IMR-90 (cell line): ENCODE results near the gene SPECC1L. TPM values are rescaled to one million over a fixed set of nuclear protein-coding genes. Genes with fewer than 3 reads are reported as not detected.
"Not testable (repeated sequence)": the region's sequence is repeated elsewhere in the genome, so short reads cannot be mapped to it uniquely, and the experiment has no call there.

ENCODE experiments used
- ATAC-seq: fragments of 200-7000 bp; cut with Tn5 transposase; 2 replicates; pipeline ENCODE4 v1.9.1; 2020; ENCODE audit warnings: low read depth, mild to moderate bottlenecking, moderate library complexity
- BruUV-seq: library from RNA; stranded (reverse); fragments of 400-500 nt; replicated peaks from 2 replicates; lab custom pipeline; 2021; lab: Mats Ljungman, UMichigan
- CTCF ChIA-PET: fragments of 300-600 bp; formaldehyde crosslinking; extraction: SDS; loops from one replicate; lab custom pipeline; 2021; ENCODE audit warnings: antibody characterized with exemption; lab: Yijun Ruan, JAX
- POLR2A ChIA-PET: fragments of 300-600 bp; sonication (Branson Sonifier 250); formaldehyde crosslinking; loops from one replicate; lab custom pipeline; 2022; ENCODE audit warnings: antibody characterized with exemption; ENCODE audit not compliant: unreplicated experiment; lab: Charles Lee
- DNase-seq: peaks from one replicate; pipeline ENCODE4 v3.0.0; 2013
- H2AFZ ChIP-seq: replicated peaks from 2 replicates; pipeline ENCODE3; 2013; ENCODE audit warnings: low read length, mild to moderate bottlenecking; ENCODE audit not compliant: poor library complexity
- H2AK5ac ChIP-seq: 2 replicates; pipeline ENCODE4 v1.6.1; 2013; ENCODE audit warnings: low read depth, low read length, inconsistent platforms
- H2AK9ac ChIP-seq: replicated peaks from 2 replicates; pipeline ENCODE3; 2013; ENCODE audit warnings: mild to moderate bottlenecking, low read depth, low read length, moderate library complexity; ENCODE audit not compliant: poor library complexity
- H2BK120ac ChIP-seq: 2 replicates; pipeline ENCODE4 v1.6.1; 2013; ENCODE audit warnings: low read depth, low read length, inconsistent platforms
- H2BK15ac ChIP-seq: 3 replicates; pipeline ENCODE4 v1.6.1; 2013; ENCODE audit warnings: low read depth, low read length, inconsistent platforms
- H2BK20ac ChIP-seq: 2 replicates; pipeline ENCODE4 v1.6.1; 2013; ENCODE audit warnings: low read depth, mild to moderate bottlenecking, inconsistent platforms, low read length, moderate library complexity
- H2BK5ac ChIP-seq: 2 replicates; pipeline ENCODE4 v1.6.1; 2013; ENCODE audit warnings: mild to moderate bottlenecking, low read depth, low read length, inconsistent platforms; ENCODE audit not compliant: poor library complexity, severe bottlenecking
- H3K14ac ChIP-seq: replicated peaks from 2 replicates; pipeline ENCODE4 v1.6.1; 2013; ENCODE audit warnings: low read depth, low read length, inconsistent platforms
- H3K18ac ChIP-seq: 2 replicates; pipeline ENCODE4 v1.6.1; 2013; ENCODE audit warnings: low read depth, low read length, control low read depth
- H3K23ac ChIP-seq: 2 replicates; pipeline ENCODE4 v1.6.1; 2013; ENCODE audit warnings: low read depth, low read length, inconsistent platforms
- H3K27ac ChIP-seq: 2 replicates; pipeline ENCODE4 v1.5.1; 2013; ENCODE audit warnings: mild to moderate bottlenecking, control low read depth, low read length; ENCODE audit not compliant: insufficient read depth
- H3K27me3 ChIP-seq: 2 replicates; pipeline ENCODE4 v1.6.1; 2013; ENCODE audit warnings: low read length; ENCODE audit not compliant: control insufficient read depth, insufficient read depth
- H3K36me3 ChIP-seq: 2 replicates; pipeline ENCODE4 v1.6.1; 2013; ENCODE audit warnings: low read length, mixed read lengths; ENCODE audit not compliant: control insufficient read depth, insufficient read depth
- H3K4ac ChIP-seq: 2 replicates; pipeline ENCODE4 v1.6.1; 2013; ENCODE audit warnings: low read depth, low read length, inconsistent platforms
- H3K4me1 ChIP-seq: 2 replicates; pipeline ENCODE4 v1.6.1; 2013; ENCODE audit warnings: low read length, mixed read lengths; ENCODE audit not compliant: control insufficient read depth, insufficient read depth
- H3K4me2 ChIP-seq: 2 replicates; pipeline ENCODE4 v1.6.1; 2013; ENCODE audit warnings: low read depth, mild to moderate bottlenecking, control low read depth, low read length, moderate library complexity
- H3K4me3 ChIP-seq: 2 replicates; pipeline ENCODE4 v1.5.1; 2013; ENCODE audit warnings: low read depth, mild to moderate bottlenecking, control low read depth, low read length, moderate library complexity; ENCODE audit not compliant: insufficient read depth
- H3K56ac ChIP-seq: 2 replicates; pipeline ENCODE4 v1.6.1; 2013; ENCODE audit warnings: low read length, inconsistent platforms; ENCODE audit not compliant: insufficient read depth; ENCODE audit errors: extremely low read depth
- H3K79me1 ChIP-seq, 2 experiments: 2 replicates each; pipeline ENCODE4 v1.6.1; 2013; ENCODE audit warnings: low read length in 2 of 2, inconsistent platforms in 1 of 2, low read depth in 1 of 2
- H3K9ac ChIP-seq: 2 replicates; pipeline ENCODE4 v1.6.1; 2013; ENCODE audit warnings: low read depth, low read length, control low read depth
- H3K9me1 ChIP-seq: 2 replicates; pipeline ENCODE4 v1.6.1; 2013; ENCODE audit warnings: low read length, inconsistent platforms; ENCODE audit not compliant: insufficient read depth
- H3K9me3 ChIP-seq: 2 replicates; pipeline ENCODE4 v1.6.1; 2013; ENCODE audit warnings: low read length; ENCODE audit not compliant: control insufficient read depth, insufficient read depth
- H4K20me1 ChIP-seq: 2 replicates; pipeline ENCODE4 v1.6.1; 2013; ENCODE audit warnings: low read length, inconsistent platforms; ENCODE audit not compliant: insufficient read depth
- H4K5ac ChIP-seq: 2 replicates; pipeline ENCODE4 v1.6.1; 2013; ENCODE audit warnings: mild to moderate bottlenecking, low read depth, low read length, control low read depth
- H4K8ac ChIP-seq, 2 experiments: 2 replicates each; pipeline ENCODE4 v1.6.1; 2013; ENCODE audit warnings: low read depth in 2 of 2, low read length in 2 of 2, control low read depth in 1 of 2, inconsistent platforms in 1 of 2
- H4K91ac ChIP-seq: 2 replicates; pipeline ENCODE4 v1.6.1; 2013; ENCODE audit warnings: low read depth, low read length, inconsistent platforms; ENCODE audit not compliant: insufficient read depth
- BHLHE40 ChIP-seq: fragments of 150-350 bp; IDR thresholded peaks from 2 replicates; pipeline ENCODE4 v1.6.1; 2016; ENCODE audit warnings: mild to moderate bottlenecking, low read depth, low read length
- CEBPB ChIP-seq: IDR thresholded peaks from 2 replicates; pipeline ENCODE4 v1.6.1; 2012; ENCODE audit warnings: low read depth, low read length, improper control_type of control experiment
- CHD1 ChIP-seq: IDR thresholded peaks from 2 replicates; pipeline ENCODE4 v1.6.1; 2012; ENCODE audit warnings: low read depth, low read length, improper control_type of control experiment
- RAD21 ChIP-seq: IDR thresholded peaks from 2 replicates; pipeline ENCODE4 v1.6.1; 2012; ENCODE audit warnings: low read length, improper control_type of control experiment
- RFX5 ChIP-seq: IDR thresholded peaks from 2 replicates; pipeline ENCODE4 v1.8.0; 2012; ENCODE audit warnings: low read depth, mild to moderate bottlenecking, low read length, moderate library complexity
- SMC3 ChIP-seq: fragments of 150-350 bp; IDR thresholded peaks from 2 replicates; pipeline ENCODE4 v1.6.1; 2016; ENCODE audit warnings: low read depth, mild to moderate bottlenecking, antibody characterized with exemption, low read length, moderate library complexity
- WGBS, 2 experiments: methylation state at CpG; one replicate each; pipeline versions ENCODE4 v1.1.5 to v1.1.7; 2013; ENCODE audit warnings: missing lambda C conversion rate in 2 of 2; ENCODE audit not compliant: insufficient read length in 1 of 2; ENCODE audit errors: extremely low coverage in 2 of 2; 5-methylcytosine and 5-hydroxymethylcytosine counted together
- dilution Hi-C: fragments of 300-500 bp; cut with HindIII; formaldehyde crosslinking; loops from one replicate; pipeline ENCODE4 v1.14.3; 2018; ENCODE audit warnings: low sequenced_read_pairs; ENCODE audit not compliant: unreplicated experiment
- in situ Hi-C: fragments of 300-500 bp; cut with MboI; formaldehyde crosslinking; loops from 3 replicates; pipeline ENCODE4 v1.14.3; 2019; ENCODE audit warnings: low sequenced_read_pairs, inconsistent platforms, mixed read lengths
- intact Hi-C: fragments of 100-400 bp; cut with micrococcal nuclease; formaldehyde crosslinking; loops from 2 replicates; pipeline ENCODE4 v1.10.0; 2022
- polyA plus RNA-seq, 3 experiments: library from polyadenylated mRNA; depleted of rRNA; stranded (reverse); fragments of >200 nt; gene quantifications; 2 replicates each; pipeline ENCODE4 v1.2.3, GENCODE V29; 2012; ENCODE audit warnings: low replicate concordance in 1 of 3
- total RNA-seq: library from RNA; depleted of rRNA; stranded (reverse); fragments of >200 nt; gene quantifications from 2 replicates; pipeline ENCODE4 v1.2.3, GENCODE V29; 2012

Gene SPECC1L
- total and polyA plus RNA-seq, 2 of the 4 experiments (the other 2 are of a cell fraction) = 18.7 to 44.1 TPM

GRCh38 chr22:24240381-24240780 is 30.2 kb upstream of the SPECC1L start:
- BruUV-seq = no TSS peak
- ChIA-PET POLR2A (no interaction called here), CTCF (no interaction called here)

GRCh38 chr22:24240985-24241692 is 29.5 kb upstream of the SPECC1L start:
- ATAC-seq = not testable (repeated sequence)
- intact Hi-C loops = loop anchor here (10.0 kb wide), 1 partner anchor 256 kb away; the partner anchor contains the start of gene GSTT2
- POLR2A ChIA-PET = interaction anchor here (0.7 kb wide), 1 partner anchor 36 kb away, joined by 6 read pairs; no protein-coding TSS in a partner anchor

More at GRCh38 chr22:24240381-24240780, 30.2 kb upstream of the SPECC1L start:
- H4K91ac ChIP-seq = no peak overlapping the region
- dilution Hi-C loops = no loop called here
- intact Hi-C loops = loop anchor here (10.0 kb wide), 1 partner anchor 256 kb away; the partner anchor contains the start of gene GSTT2
- H3K79me1 ChIP-seq = peaks cover 0 to 16% of the 10 kb centered on the region in 2 experiments; a peak in 2 of 4 replicates
- H2BK120ac ChIP-seq = no peak overlapping the region
- no peak overlapping the region for H4K5ac ChIP-seq
- H3K27me3 ChIP-seq = no peaks in the 10 kb centered on the region
- H3K27ac ChIP-seq = no peak overlapping the region
- no peak overlapping the region for H3K14ac ChIP-seq
- H3K18ac ChIP-seq = no peak overlapping the region
- no peak overlapping the region for H2AK9ac ChIP-seq
- no peak overlapping the region; a peak in 1 of 4 replicates for H4K8ac ChIP-seq
- H2BK5ac ChIP-seq = no peak overlapping the region
- H2BK20ac ChIP-seq = no peak overlapping the region
- H2BK15ac ChIP-seq = no peak overlapping the region
- in situ Hi-C loops = loop anchor here (5.0 kb wide), 1 partner anchor 43 kb away; no protein-coding TSS in a partner anchor
- peak overlapping the region; percentile 58; the same call in 1 of the 2 replicates for H2AK5ac ChIP-seq
- no peak overlapping the region for H3K23ac ChIP-seq
- H3K9me3 ChIP-seq = no peaks in the 10 kb centered on the region
- TF ChIP-seq SMC3 = no peak
- no peak for TF ChIP-seq RAD21
- TF ChIP-seq CEBPB = no peak
- no peak for TF ChIP-seq BHLHE40
- no peak for TF ChIP-seq CHD1
- no peak for TF ChIP-seq RFX5
- no peak for ATAC-seq
- peaks cover 8% of the 10 kb centered on the region for H3K9me1 ChIP-seq
- H3K36me3 ChIP-seq = no peaks in the 10 kb centered on the region
- no peak overlapping the region for H3K9ac ChIP-seq
- WGBS, 2 experiments = 80% methylated on average over 5 of the region's 6 CpGs; no CpG with 5 or more reads in 1 of the 2 experiments
- no peak overlapping the region; the same call in 1 of the 2 replicates for H3K4ac ChIP-seq
- H3K4me1 ChIP-seq = peaks cover 24% of the 10 kb centered on the region
- H4K20me1 ChIP-seq = no peaks in the 10 kb centered on the region
- DNase-seq = no peak
- no peak overlapping the region for H2AFZ ChIP-seq
- H3K56ac ChIP-seq = no peak overlapping the region
- no peak overlapping the region for H3K4me2 ChIP-seq
- H3K4me3 ChIP-seq = no peak overlapping the region

More at GRCh38 chr22:24240985-24241692, 29.5 kb upstream of the SPECC1L start:
- peaks cover 12% of the 10 kb centered on the region for H3K9me1 ChIP-seq
- in situ Hi-C loops = loop anchor here (5.0 kb wide), 1 partner anchor 44 kb away; no protein-coding TSS in a partner anchor
- H2BK20ac ChIP-seq, H2BK15ac ChIP-seq, H3K4ac ChIP-seq, H3K18ac ChIP-seq, H3K36me3 ChIP-seq, H3K27me3 ChIP-seq, dilution Hi-C loops, H2BK120ac ChIP-seq, H3K23ac ChIP-seq, H2AK9ac ChIP-seq, H4K5ac ChIP-seq, H4K20me1 ChIP-seq, H2AFZ ChIP-seq, H3K4me3 ChIP-seq, BruUV-seq, H3K27ac ChIP-seq, DNase-seq, H3K4me2 ChIP-seq, H3K9ac ChIP-seq, H2BK5ac ChIP-seq, H4K91ac ChIP-seq, CTCF ChIA-PET, H3K14ac ChIP-seq, H3K56ac ChIP-seq, H3K9me3 ChIP-seq: not testable (repeated sequence)
- H3K79me1 ChIP-seq = peaks cover 0 to 20% of the 10 kb centered on the region in 2 experiments; a peak in 2 of 4 replicates
- H4K8ac ChIP-seq = peak overlapping the region in 1 of 2 experiments; percentile 81; a peak in 1 of 4 replicates
- peaks cover 30% of the 10 kb centered on the region for H3K4me1 ChIP-seq
- H2AK5ac ChIP-seq = 0 out of 2 replicates have a peak overlapping the region, but pooled peaks have one; percentile 8
- 80% methylated on average over 1 of the region's 9 CpGs; no CpG with 5 or more reads in 1 of the 2 experiments for WGBS, 2 experiments
